Limb (tissue), 2 donors: ENCODE measurements around the gene MAGI2.
"Not testable (repeated sequence)": the region's sequence is repeated elsewhere in the genome, so short reads cannot be mapped to it uniquely, and the experiment has no call there.

Experiments
- DNase-seq, 2 donors: peaks; one replicate each; pipeline ENCODE4 v3.0.0-alpha.2; 2016; ENCODE audit errors: extremely low spot score in 2 of 2

MAGI2 gene

GRCh38 chr7:79176859-79177477 is 276.5 kb downstream of the MAGI2 start:
- DNase-seq: peak in 1 of 2 donors; percentile 60

GRCh38 chr7:79175374-79175773 is 278.1 kb downstream of the MAGI2 start:
- no peak for DNase-seq

GRCh38 chr7:79165225-79165624 is 288.2 kb downstream of the MAGI2 start:
- no peak for DNase-seq

- no peak for DNase-seq
Observed at GRCh38 chr7:79159040-79159664, 294.3 kb downstream of the MAGI2 start.

- DNase-seq: no peak
Observed at GRCh38 chr7:79157281-79157680, 296.2 kb downstream of the MAGI2 start.

GRCh38 chr7:79149831-79150230 is 303.6 kb downstream of the MAGI2 start:
- DNase-seq: no peak

GRCh38 chr7:79142706-79143105 is 310.8 kb downstream of the MAGI2 start:
- DNase-seq: no peak

GRCh38 chr7:79141252-79141651 is 312.2 kb downstream of the MAGI2 start:
- DNase-seq: no peak

- no peak for DNase-seq
Observed at GRCh38 chr7:79137942-79138341, 315.5 kb downstream of the MAGI2 start.

- DNase-seq: no peak
Observed at GRCh38 chr7:79132844-79133451, 320.5 kb downstream of the MAGI2 start.

- no peak for DNase-seq
Observed at GRCh38 chr7:79130715-79131114, 322.8 kb downstream of the MAGI2 start.

- no peak for DNase-seq
Observed at GRCh38 chr7:79124331-79124730, 329.1 kb downstream of the MAGI2 start.

GRCh38 chr7:79118143-79118542 is 335.3 kb downstream of the MAGI2 start:
- DNase-seq: no peak

GRCh38 chr7:79096361-79096805 is 357.1 kb downstream of the MAGI2 start:
- no peak for DNase-seq

- no peak for DNase-seq
Observed at GRCh38 chr7:79093421-79093820, 360.0 kb downstream of the MAGI2 start.

GRCh38 chr7:79091661-79092060 is 361.8 kb downstream of the MAGI2 start:
- no peak for DNase-seq

GRCh38 chr7:79091011-79091410 is 362.5 kb downstream of the MAGI2 start:
- DNase-seq: no peak

GRCh38 chr7:79090543-79090942 is 362.9 kb downstream of the MAGI2 start:
- DNase-seq: no peak

GRCh38 chr7:79084423-79084822 is 369.0 kb downstream of the MAGI2 start:
- no peak for DNase-seq

- DNase-seq: no peak
Observed at GRCh38 chr7:79079919-79080554, 373.4 kb downstream of the MAGI2 start.

- no peak for DNase-seq
Observed at GRCh38 chr7:79078273-79078672, 375.2 kb downstream of the MAGI2 start.

GRCh38 chr7:79071187-79071586 is 382.3 kb downstream of the MAGI2 start:
- not testable (repeated sequence) for DNase-seq
